ENCODE data around the gene SPG11. TPM values are rescaled to one million over a fixed set of nuclear protein-coding genes. Genes with fewer than 3 reads are reported as not detected.

Gene SPG11
- total RNA-seq, 1 experiment from 2014 or later = 65.1 TPM

GRCh38 chr15:44659056-44659455 is 4.4 kb downstream of the SPG11 start:
- H3K9me3 Mint-ChIP-seq (ENCODE audit: unreplicated experiment) = no peaks in the 10 kb centered on the region
- ChIA-PET POLR2A (interaction anchor here (1.5 to 2.6 kb wide), 2 partner anchors 52 to 69 kb away, joined by 5 to 21 read pairs; partner anchors contain the start of genes B2M and PATL2), CTCF (interaction anchor here (0.6 to 1.1 kb wide), 2 partner anchors 21 to 78 kb away, joined by 4 read pairs; partner anchors contain the start of gene TRIM69)
- no peak overlapping the region for H3K4me3 Mint-ChIP-seq (ENCODE audit: unreplicated experiment)
- H3K27ac Mint-ChIP-seq (ENCODE audit: low read depth, unreplicated experiment) = no peak overlapping the region
- no peaks in the 10 kb centered on the region for H3K27me3 Mint-ChIP-seq (ENCODE audit: insufficient read depth, unreplicated experiment)
- no peak for DNase-seq (ENCODE audit: unreplicated experiment)
- no peak for TF ChIP-seq CTCF (IDR thresholded peaks at IDR 0.05; ENCODE audit: unreplicated experiment)
- H3K36me3 Mint-ChIP-seq (ENCODE audit: insufficient read depth, unreplicated experiment) = peaks cover 51% of the 10 kb centered on the region
- intact Hi-C loops (cut with micrococcal nuclease) = no loop called here
- peaks cover 17% of the 10 kb centered on the region for H3K4me1 Mint-ChIP-seq (ENCODE audit: insufficient read depth, unreplicated experiment)
- BruUV-seq (replicated peaks) = no TSS peak

- H3K36me3 Mint-ChIP-seq (ENCODE audit: insufficient read depth, unreplicated experiment) = peaks cover 64% of the 10 kb centered on the region
- ChIA-PET CTCF (interaction anchor here (0.6 to 1.8 kb wide), 2 partner anchors 31 to 81 kb away, joined by 3 to 11 read pairs; no protein-coding TSS in a partner anchor), POLR2A (interaction anchor here (0.6 to 1.8 kb wide), 2 partner anchors 9 to 24 kb away, joined by 3 to 9 read pairs; no protein-coding TSS in a partner anchor)
- no peaks in the 10 kb centered on the region for H3K27me3 Mint-ChIP-seq (ENCODE audit: insufficient read depth, unreplicated experiment)
- no TSS peak for BruUV-seq (replicated peaks)
- no peak for TF ChIP-seq CTCF (IDR thresholded peaks at IDR 0.05; ENCODE audit: unreplicated experiment)
- H3K27ac Mint-ChIP-seq (ENCODE audit: low read depth, unreplicated experiment) = no peak overlapping the region
- H3K4me1 Mint-ChIP-seq (ENCODE audit: insufficient read depth, unreplicated experiment) = peaks cover 12% of the 10 kb centered on the region
- DNase-seq (ENCODE audit: unreplicated experiment) = no peak
- intact Hi-C loops (cut with micrococcal nuclease) = no loop called here
- no peaks in the 10 kb centered on the region for H3K9me3 Mint-ChIP-seq (ENCODE audit: unreplicated experiment)
- no peak overlapping the region for H3K4me3 Mint-ChIP-seq (ENCODE audit: unreplicated experiment)
These were observed 6.1 kb downstream of the SPG11 start for GRCh38 chr15:44657378-44657777.

GRCh38 chr15:44656913-44657312 is 6.5 kb downstream of the SPG11 start:
- Mint-ChIP-seq H3K27me3 (ENCODE audit: insufficient read depth, unreplicated experiment) (no peaks in the 10 kb centered on the region), H3K4me1 (ENCODE audit: insufficient read depth, unreplicated experiment) (peaks cover 10% of the 10 kb centered on the region), H3K36me3 (ENCODE audit: insufficient read depth, unreplicated experiment) (peaks cover 67% of the 10 kb centered on the region), H3K9me3 (ENCODE audit: unreplicated experiment) (no peaks in the 10 kb centered on the region), H3K4me3 (ENCODE audit: unreplicated experiment) (no peak overlapping the region), H3K27ac (ENCODE audit: low read depth, unreplicated experiment) (no peak overlapping the region)
- TF ChIP-seq CTCF (IDR thresholded peaks at IDR 0.05; ENCODE audit: unreplicated experiment) = no peak
- CTCF ChIA-PET = interaction anchor here (0.6 to 1.8 kb wide), 2 partner anchors 31 to 82 kb away, joined by 3 to 11 read pairs; no protein-coding TSS in a partner anchor
- POLR2A ChIA-PET = interaction anchor here (0.6 to 1.8 kb wide), 2 partner anchors 9 to 24 kb away, joined by 3 to 9 read pairs; no protein-coding TSS in a partner anchor
- intact Hi-C loops (cut with micrococcal nuclease) = no loop called here
- DNase-seq (ENCODE audit: unreplicated experiment) = no peak
- no TSS peak for BruUV-seq (replicated peaks)

GRCh38 chr15:44656298-44656697 is 7.2 kb downstream of the SPG11 start:
- ChIA-PET POLR2A (interaction anchor here (1.8 kb wide), 1 partner anchor 8 kb away, joined by 9 read pairs; no protein-coding TSS in a partner anchor), CTCF (interaction anchor here (1.8 kb wide), 1 partner anchor 82 kb away, joined by 11 read pairs; no protein-coding TSS in a partner anchor)
- no TSS peak for BruUV-seq (replicated peaks)
- intact Hi-C loops (cut with micrococcal nuclease) = no loop called here
- Mint-ChIP-seq H3K4me3 (ENCODE audit: unreplicated experiment) (no peak overlapping the region), H3K27me3 (ENCODE audit: insufficient read depth, unreplicated experiment) (no peaks in the 10 kb centered on the region), H3K36me3 (ENCODE audit: insufficient read depth, unreplicated experiment) (peaks cover 71% of the 10 kb centered on the region), H3K27ac (ENCODE audit: low read depth, unreplicated experiment) (no peak overlapping the region), H3K4me1 (ENCODE audit: insufficient read depth, unreplicated experiment) (peaks cover 7% of the 10 kb centered on the region), H3K9me3 (ENCODE audit: unreplicated experiment) (no peaks in the 10 kb centered on the region)
- DNase-seq (ENCODE audit: unreplicated experiment) = no peak
- TF ChIP-seq CTCF (IDR thresholded peaks at IDR 0.05; ENCODE audit: unreplicated experiment) = no peak
